Activated gamma-delta T cell treated with Interleukin-2 at 50 U/mL for 16 hours (primary cell): Measurements from ENCODE around the gene AFF1.
"Not testable (repeated sequence)": the region's sequence is repeated elsewhere in the genome, so short reads cannot be mapped to it uniquely, and the experiment has no call there.

Source experiments
- DNase-seq: peaks from one replicate; pipeline ENCODE4 v3.0.0-alpha.2; 2020

AFF1 gene

GRCh38 chr4:87058356-87059073, 123.7 kb downstream of the AFF1 start:
- DNase-seq, result peak; percentile 20

- DNase-seq, result no peak
Measured at GRCh38 chr4:87060957-87061356, 126.1 kb downstream of the AFF1 start.

GRCh38 chr4:87065021-87065420, 130.2 kb downstream of the AFF1 start:
- DNase-seq, result no peak

- DNase-seq, result no peak
Measured at GRCh38 chr4:87066403-87067123, 131.8 kb downstream of the AFF1 start.

- DNase-seq, result no peak
Measured at GRCh38 chr4:87067124-87067885, 132.5 kb downstream of the AFF1 start.

GRCh38 chr4:87068583-87069021, 133.8 kb downstream of the AFF1 start:
- no peak for DNase-seq

GRCh38 chr4:87069037-87069742, 134.4 kb downstream of the AFF1 start:
- DNase-seq, result no peak

GRCh38 chr4:87071401-87071800, 136.6 kb downstream of the AFF1 start:
- DNase-seq, result no peak

- DNase-seq, result not testable (repeated sequence)
Measured at GRCh38 chr4:87072545-87072944, 137.7 kb downstream of the AFF1 start.

- DNase-seq, result peak; percentile 33
Measured at GRCh38 chr4:87073199-87074120, 138.6 kb downstream of the AFF1 start.

GRCh38 chr4:87074121-87074488, 139.3 kb downstream of the AFF1 start:
- DNase-seq, result no peak

GRCh38 chr4:87075876-87076275, 141.1 kb downstream of the AFF1 start:
- DNase-seq, result no peak

- no peak for DNase-seq
Measured at GRCh38 chr4:87076690-87077358, 142.0 kb downstream of the AFF1 start.

GRCh38 chr4:87077914-87078585, 143.2 kb downstream of the AFF1 start:
- DNase-seq, result no peak

- DNase-seq, result no peak
Measured at GRCh38 chr4:87078987-87079486, 144.2 kb downstream of the AFF1 start.

GRCh38 chr4:87079967-87080366, 145.2 kb downstream of the AFF1 start:
- DNase-seq, result no peak

- no peak for DNase-seq
Measured at GRCh38 chr4:87080462-87080861, 145.7 kb downstream of the AFF1 start.

- DNase-seq, result no peak
Measured at GRCh38 chr4:87081826-87082225, 147.0 kb downstream of the AFF1 start.

- DNase-seq, result not testable (repeated sequence)
Measured at GRCh38 chr4:87085732-87086131, 150.9 kb downstream of the AFF1 start.

- no peak for DNase-seq
Measured at GRCh38 chr4:87086143-87086805, 151.5 kb downstream of the AFF1 start.
